T-helper 1 cell (primary cell): ENCODE results near the gene HCST.
"Not testable (repeated sequence)": the region's sequence is repeated elsewhere in the genome, so short reads cannot be mapped to it uniquely, and the experiment has no call there.

Experiments used
- DNase-seq, 5 donors: peaks; one replicate each; pipeline ENCODE4 v3.0.0-alpha.2; 2012 to 2020
- total RNA-seq, 4 donors: gene quantifications; one replicate each; lab custom pipeline; 2026; lab: John Stamatoyannopoulos, UW

Gene HCST, protein sequence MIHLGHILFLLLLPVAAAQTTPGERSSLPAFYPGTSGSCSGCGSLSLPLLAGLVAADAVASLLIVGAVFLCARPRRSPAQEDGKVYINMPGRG
- 38.6 to 54.7 (median 42.8) reads per million in 4 donors for total RNA-seq

DNA sequence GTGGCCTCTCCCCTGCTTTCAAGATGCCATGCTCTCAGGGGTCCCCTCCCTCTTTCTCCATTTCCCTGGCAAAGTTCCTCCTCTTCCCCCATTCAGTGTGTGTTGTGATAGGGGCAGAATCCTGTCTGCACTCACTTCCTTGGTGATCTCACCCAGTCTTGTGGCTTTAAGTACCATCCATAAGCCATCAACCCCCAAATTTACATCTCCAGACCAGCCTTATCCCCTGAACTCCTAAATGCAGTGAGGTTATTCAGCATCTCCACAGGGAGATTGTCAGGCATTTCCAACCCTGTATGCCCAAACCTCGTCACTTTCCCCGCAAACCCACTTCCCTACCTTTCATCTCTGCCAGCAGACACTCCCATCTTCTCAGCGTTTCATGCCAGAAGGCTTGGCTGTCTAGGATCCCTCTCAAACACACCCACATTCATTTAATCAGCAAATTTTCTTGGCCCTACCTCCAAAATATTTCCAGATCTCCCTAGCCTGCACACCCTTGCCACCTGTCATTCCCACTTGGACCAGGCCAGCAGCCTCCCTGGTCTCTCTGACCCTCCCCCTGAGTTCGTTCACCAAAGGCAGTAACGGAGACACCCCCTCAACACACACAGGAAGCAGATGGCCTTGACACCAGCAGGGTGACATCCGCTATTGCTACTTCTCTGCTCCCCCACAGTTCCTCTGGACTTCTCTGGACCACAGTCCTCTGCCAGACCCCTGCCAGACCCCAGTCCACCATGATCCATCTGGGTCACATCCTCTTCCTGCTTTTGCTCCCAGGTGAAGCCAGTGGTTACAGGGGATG, at the start of gene HCST:
Gene HCST (plus strand): TSS at position 676 of the 808 bp plus-strand sequence. CDS start 65 bp downstream, at position 741.
- peak; percentile 33 to 71 (median 51) for DNase-seq

GRCh38 chr19:35853038-35853756, 49.1 kb upstream of the HCST start:
- DNase-seq = no peak

DNA sequence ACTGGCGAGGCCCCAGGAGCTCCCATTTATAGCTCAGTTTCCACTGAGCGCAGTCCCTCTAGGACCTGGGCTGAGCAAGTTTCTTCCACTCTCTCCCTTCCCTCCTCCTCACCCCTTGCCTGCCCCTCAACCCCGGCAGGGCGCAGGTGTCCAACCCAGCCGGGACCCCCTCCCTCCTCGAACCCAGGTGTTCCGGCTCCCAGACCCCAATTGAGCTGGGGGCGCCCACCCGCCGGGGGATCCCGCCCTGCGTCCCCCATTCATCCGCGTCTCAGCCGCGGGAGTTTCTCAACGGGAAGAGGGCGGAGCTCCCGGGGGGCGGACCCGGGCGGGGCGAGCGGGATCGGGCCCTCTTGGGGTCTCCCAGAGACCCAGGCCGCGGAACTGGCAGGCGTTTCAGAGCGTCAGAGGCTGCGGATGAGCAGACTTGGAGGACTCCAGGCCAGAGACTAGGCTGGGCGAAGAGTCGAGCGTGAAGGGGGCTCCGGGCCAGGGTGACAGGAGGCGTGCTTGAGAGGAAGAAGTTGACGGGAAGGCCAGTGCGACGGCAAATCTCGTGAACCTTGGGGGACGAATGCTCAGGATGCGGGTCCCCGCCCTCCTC, 45.7 kb upstream of the HCST start, which contains the start of gene KIRREL2:
Gene KIRREL2 (plus strand): TSS at position 366 of the 604 bp plus-strand sequence. CDS start 209 bp downstream, at position 575.
- peak in 1 of 5 donors; percentile 21 for DNase-seq

DNA sequence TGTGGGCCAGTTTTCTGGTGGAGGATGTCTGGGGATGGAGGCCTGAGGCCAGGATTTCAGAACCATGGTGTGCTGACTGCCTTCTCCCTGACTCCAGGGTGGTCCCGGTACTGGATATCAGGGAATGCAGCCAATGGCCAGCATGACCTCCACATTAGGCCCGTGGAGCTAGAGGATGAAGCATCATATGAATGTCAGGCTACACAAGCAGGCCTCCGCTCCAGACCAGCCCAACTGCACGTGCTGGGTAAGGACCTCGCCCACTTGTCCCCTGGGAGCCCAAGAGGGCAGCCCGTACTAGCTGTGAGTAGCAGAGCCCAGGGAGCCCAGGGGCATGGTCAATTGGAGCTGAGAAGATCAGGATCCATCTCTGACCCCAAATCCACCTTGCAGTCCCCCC, 44.0 kb upstream of the HCST start:
- no peak for DNase-seq

GRCh38 chr19:35859414-35859813, 42.9 kb upstream of the HCST start:
- DNase-seq = no peak

- DNase-seq = no peak
Observed at GRCh38 chr19:35860436-35860817, 41.9 kb upstream of the HCST start.

DNA sequence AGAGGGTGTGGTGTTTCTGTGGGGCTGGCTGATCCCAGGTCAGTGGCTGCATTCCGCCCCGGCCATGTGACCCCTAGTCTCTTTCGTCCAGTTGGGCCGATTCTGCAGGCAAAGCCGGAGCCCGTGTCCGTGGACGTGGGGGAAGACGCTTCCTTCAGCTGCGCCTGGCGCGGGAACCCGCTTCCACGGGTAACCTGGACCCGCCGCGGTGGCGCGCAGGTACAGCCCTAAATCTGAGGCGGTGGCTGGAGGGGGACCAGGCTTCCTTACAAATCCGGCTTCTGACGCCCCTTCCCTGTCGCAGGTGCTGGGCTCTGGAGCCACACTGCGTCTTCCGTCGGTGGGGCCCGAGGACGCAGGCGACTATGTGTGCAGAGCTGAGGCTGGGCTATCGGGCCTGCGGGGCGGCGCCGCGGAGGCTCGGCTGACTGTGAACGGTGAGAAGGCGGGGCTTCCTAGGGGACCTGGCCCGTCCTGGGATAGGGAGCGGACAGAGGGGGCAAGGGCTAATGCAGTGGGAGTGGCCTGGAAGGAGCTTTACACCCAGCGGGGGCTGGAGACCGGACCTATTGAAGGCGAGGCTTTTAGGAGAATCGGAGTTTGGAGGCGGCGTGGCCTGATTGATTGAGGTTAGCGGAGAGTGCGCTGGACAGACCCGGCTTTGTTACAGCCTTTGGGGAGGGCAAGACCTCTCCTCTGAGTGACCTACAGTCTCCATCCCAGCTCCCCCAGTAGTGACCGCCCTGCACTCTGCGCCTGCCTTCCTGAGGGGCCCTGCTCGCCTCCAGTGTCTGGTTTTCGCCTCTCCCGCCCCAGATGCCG, 41.3 kb upstream of the HCST start:
- no peak for DNase-seq

DNA sequence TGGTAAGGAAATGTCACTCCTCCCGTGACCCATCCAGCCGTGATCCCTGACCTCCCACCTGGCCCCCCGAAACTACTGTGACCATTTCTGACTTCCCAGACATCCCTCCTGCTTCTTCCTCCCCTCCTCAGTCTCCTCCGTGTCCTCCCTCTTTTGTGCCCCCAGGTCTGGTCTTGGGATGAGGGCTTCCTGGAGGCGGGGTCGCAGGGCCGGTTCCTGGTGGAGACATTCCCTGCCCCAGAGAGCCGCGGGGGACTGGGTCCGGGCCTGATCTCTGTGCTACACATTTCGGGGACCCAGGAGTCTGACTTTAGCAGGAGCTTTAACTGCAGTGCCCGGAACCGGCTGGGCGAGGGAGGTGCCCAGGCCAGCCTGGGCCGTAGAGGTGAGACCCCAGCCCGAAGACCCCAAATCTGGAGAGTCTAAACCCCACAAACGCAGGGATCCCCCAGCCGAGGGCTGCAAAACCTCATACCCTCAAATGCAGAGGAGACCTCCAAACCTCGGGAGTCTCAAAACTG, 40.6 kb upstream of the HCST start:
- no peak for DNase-seq

GRCh38 chr19:35862528-35862927, 39.8 kb upstream of the HCST start:
- DNase-seq = no peak

- DNase-seq = no peak
Observed at GRCh38 chr19:35863018-35863417, 39.3 kb upstream of the HCST start.

GRCh38 chr19:35868172-35868822, 34.0 kb upstream of the HCST start, which contains the start of gene APLP1:
Gene APLP1 (plus strand): TSS chr19:35868574. CDS start chr19:35868637, 63 bp downstream.
- peak; percentile 28 to 61 (median 44) for DNase-seq

DNA sequence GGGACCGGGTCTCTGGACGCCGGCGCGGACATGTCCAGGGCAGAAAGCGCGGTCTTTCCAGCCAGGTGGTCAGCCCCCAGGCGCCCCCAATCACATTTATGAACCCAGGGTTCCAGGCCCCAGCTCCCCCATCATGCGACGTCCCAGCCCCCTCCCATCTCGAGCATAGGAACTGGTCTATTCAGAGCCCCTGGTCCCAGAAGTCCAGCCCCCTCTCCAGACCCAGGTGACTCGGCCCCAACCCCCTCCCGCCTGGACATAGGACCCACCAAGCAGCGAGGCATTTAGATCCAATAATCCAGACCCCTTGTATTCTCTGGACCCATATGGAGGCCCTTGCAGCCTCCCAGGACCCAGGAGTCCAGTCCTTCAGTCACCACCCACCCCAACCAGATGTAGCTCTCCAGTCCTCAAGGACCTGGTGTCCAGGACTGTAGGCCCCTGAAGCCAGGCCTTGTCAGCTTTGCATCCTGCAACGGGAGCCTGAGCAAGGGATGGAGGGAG, 33.5 kb upstream of the HCST start:
- DNase-seq = no peak

- DNase-seq = peak; percentile 70 to 91 (median 76)
Observed at GRCh38 chr19:35869327-35870123, 32.8 kb upstream of the HCST start.

DNA sequence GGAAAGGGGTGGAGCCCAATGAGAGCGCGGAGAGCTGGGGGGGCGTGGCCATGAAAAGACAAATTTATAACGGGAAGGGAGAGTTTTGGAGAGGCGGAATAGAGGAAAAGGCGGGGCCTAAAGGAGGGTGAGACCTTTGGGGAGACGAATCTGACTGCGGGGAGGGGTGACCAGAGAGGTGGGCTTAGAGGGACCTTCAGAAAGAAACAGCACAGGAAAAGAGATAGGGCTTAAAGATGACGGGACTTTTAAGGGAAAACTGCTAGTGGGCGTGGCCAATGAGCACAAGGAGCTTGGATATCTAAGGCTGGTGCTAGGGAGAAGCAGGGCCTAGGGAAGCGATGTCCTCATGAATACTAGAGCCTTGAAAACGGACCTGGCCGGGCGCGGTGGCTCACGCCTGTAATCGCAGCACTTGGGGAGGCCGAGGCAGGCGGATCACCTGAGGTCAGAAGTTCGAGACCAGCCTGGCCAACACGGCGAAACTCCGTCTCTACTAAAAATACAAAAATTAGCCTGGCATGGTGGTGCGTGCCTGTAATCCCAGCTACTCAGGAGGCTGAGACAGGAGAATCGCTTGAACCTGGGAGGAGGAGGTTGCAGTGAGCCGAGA, 32.1 kb upstream of the HCST start:
- not testable (repeated sequence) for DNase-seq

DNA sequence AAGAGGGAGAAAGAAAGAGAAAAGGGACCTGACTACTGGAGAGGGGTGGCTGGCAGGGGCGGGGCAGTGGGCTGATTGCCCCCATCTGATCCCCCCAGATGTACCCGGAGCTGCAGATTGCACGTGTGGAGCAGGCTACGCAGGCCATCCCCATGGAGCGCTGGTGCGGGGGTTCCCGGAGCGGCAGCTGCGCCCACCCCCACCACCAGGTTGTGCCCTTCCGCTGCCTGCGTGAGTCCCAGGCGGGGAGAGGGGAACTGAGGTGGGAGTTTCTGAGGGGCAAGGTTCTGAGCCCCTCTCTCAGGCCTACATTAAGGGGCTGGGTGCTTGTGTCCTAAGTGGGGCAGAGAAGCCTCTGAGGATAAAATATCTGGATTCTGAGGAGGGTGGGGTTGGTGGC, 31.5 kb upstream of the HCST start:
- DNase-seq = no peak

DNA sequence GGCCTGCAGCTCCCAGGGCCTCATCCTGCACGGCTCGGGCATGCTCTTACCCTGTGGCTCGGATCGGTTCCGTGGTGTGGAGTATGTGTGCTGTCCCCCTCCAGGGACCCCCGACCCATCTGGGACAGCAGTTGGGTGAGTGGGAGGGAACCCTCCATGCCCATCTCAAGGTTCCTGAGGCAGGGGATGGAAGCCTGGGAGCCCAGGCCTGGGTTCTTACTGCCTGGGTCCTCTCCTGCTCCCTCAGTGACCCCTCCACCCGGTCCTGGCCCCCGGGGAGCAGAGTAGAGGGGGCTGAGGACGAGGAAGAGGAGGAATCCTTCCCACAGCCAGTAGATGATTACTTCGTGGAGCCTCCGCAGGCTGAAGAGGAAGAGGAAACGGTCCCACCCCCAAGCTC, 30.7 kb upstream of the HCST start:
- DNase-seq = no peak

GRCh38 chr19:35872180-35872579, 30.1 kb upstream of the HCST start:
- DNase-seq = no peak

DNA sequence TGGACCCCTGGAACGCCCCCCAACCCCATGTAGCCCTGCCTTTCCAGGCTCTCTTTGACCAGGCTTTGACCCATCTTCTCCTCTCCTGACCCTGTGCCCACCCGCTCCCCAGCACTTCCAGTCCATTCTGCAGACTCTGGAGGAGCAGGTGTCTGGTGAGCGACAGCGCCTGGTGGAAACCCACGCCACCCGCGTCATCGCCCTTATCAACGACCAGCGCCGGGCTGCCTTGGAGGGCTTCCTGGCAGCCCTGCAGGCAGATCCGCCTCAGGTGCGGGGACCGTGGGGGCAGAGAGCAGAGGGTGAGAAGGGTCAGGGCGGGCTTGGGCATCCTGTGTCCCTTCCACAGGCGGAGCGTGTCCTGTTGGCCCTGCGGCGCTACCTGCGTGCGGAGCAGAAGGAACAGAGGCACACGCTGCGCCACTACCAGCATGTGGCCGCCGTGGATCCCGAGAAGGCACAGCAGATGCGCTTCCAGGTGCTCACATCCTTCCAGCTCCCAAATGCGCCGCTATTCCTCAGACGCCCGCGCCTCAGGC, 27.9 kb upstream of the HCST start:
- DNase-seq = no peak

- DNase-seq = no peak
Observed at GRCh38 chr19:35879068-35879467, 23.3 kb upstream of the HCST start.
